ENCODE data around the gene KCNQ2.

The KCNQ2 gene

GRCh38 chr20:63363981-63364561 is 108.4 kb downstream of the KCNQ2 start:
- no peak for DNase-seq
- H3K4me2 ChIP-seq (ENCODE audit: insufficient read depth, low read length): no peak overlapping the region
- no peak overlapping the region for H3K27ac ChIP-seq (ENCODE audit: low read length)
- H2AFZ ChIP-seq (ENCODE audit: low read depth, low read length): no peak overlapping the region
- no peak for ATAC-seq (ENCODE audit: insufficient read depth, low read depth)
- H3K4me1 ChIP-seq (ENCODE audit: insufficient read depth, low read length): no peaks in the 10 kb centered on the region
- no peaks in the 10 kb centered on the region for H3K27me3 ChIP-seq (ENCODE audit: insufficient read depth, low read length, poor library complexity)
- no peaks in the 10 kb centered on the region for H3K36me3 ChIP-seq (ENCODE audit: insufficient read depth, low read length)
- TF ChIP-seq CTCF (IDR thresholded peaks at IDR 0.05; ENCODE audit: borderline replicate concordance, extremely low read depth, low read length, poor library complexity, severe bottlenecking) (no peak), EZH2 (IDR thresholded peaks at IDR 0.05; ENCODE audit: borderline replicate concordance, low read depth, low read length, severe bottlenecking) (no peak)
- no peak overlapping the region for H3K9ac ChIP-seq (ENCODE audit: low read depth, low read length)
- H3K79me2 ChIP-seq (ENCODE audit: insufficient read depth, low read length): no peaks in the 10 kb centered on the region
- H4K20me1 ChIP-seq (ENCODE audit: insufficient read depth, low read length): peaks cover 13% of the 10 kb centered on the region; the same call in 1 of the 2 replicates
- H3K9me3 ChIP-seq (ENCODE audit: insufficient read depth, low read length, severe bottlenecking): no peaks in the 10 kb centered on the region
- no peak overlapping the region for H3K4me3 ChIP-seq (ENCODE audit: low read depth in 1 of 2, low read length in 2 of 2)

DNA sequence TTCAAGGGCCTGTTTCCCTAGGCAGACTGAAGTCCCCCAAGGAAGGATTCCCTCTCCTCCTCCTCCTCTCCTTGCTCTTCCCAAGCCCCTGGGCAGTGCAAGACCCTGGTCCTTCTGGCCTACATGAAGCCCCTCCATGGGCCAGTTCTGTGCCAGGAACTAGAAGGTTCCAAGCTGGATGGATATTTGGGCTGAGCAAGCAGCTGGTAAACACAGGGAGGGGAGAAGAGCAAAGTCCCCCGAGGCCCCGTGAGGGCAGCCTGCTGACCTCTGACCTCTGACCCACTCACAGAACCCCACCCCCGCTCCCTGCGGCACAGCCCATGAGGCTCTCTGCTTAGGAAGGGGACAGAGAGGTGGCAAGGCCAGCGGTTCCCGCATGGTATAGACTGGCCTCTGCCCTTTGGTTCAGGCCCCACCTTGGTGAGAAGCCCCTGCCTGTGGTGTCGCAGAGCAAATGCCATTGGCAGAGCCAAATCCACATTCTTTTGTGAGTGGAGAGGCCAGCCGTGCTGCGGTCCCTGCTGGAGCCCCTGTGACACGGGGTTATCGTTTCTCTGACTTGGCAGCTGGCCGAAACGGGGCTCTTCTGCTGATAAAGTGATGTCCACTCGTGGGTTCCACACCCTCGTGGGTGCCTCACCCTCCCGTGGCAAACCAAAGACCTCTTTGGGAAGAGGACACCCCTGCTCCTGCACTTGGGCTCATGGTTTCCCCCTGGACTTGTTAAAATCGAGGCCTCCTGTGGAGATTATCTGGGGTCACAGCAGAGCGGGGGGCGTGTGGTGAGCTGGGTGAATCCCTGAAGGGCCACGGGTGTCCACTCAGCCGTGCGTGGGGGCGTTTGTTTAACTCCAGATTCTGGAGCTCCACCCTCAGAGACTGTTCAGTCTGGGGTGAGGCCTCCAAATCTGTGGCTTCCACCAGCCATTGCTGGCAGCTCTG is 109.2 kb downstream of the KCNQ2 start:
- no peak overlapping the region for H2AFZ ChIP-seq (ENCODE audit: low read depth, low read length)
- no peak overlapping the region for H3K4me2 ChIP-seq (ENCODE audit: insufficient read depth, low read length)
- no peak overlapping the region for H3K27ac ChIP-seq (ENCODE audit: low read length)
- no peak overlapping the region for H3K9ac ChIP-seq (ENCODE audit: low read depth, low read length)
- no peaks in the 10 kb centered on the region for H3K9me3 ChIP-seq (ENCODE audit: insufficient read depth, low read length, severe bottlenecking)
- no peaks in the 10 kb centered on the region for H3K4me1 ChIP-seq (ENCODE audit: insufficient read depth, low read length)
- no peaks in the 10 kb centered on the region for H3K27me3 ChIP-seq (ENCODE audit: insufficient read depth, low read length, poor library complexity)
- no peak for TF ChIP-seq CTCF (IDR thresholded peaks at IDR 0.05; ENCODE audit: borderline replicate concordance, extremely low read depth, low read length, poor library complexity, severe bottlenecking)
- no peak for TF ChIP-seq EZH2 (IDR thresholded peaks at IDR 0.05; ENCODE audit: borderline replicate concordance, low read depth, low read length, severe bottlenecking)
- peaks cover 13% of the 10 kb centered on the region; the same call in 1 of the 2 replicates for H4K20me1 ChIP-seq (ENCODE audit: insufficient read depth, low read length)
- H3K4me3 ChIP-seq (ENCODE audit: low read depth in 1 of 2, low read length in 2 of 2): no peak overlapping the region
- no peaks in the 10 kb centered on the region for H3K79me2 ChIP-seq (ENCODE audit: insufficient read depth, low read length)
- no peak for DNase-seq
- H3K36me3 ChIP-seq (ENCODE audit: insufficient read depth, low read length): no peaks in the 10 kb centered on the region
- no peak for ATAC-seq (ENCODE audit: insufficient read depth, low read depth)

- no peaks in the 10 kb centered on the region for H3K27me3 ChIP-seq (ENCODE audit: insufficient read depth, low read length, poor library complexity)
- peaks cover 13% of the 10 kb centered on the region; the same call in 1 of the 2 replicates for H4K20me1 ChIP-seq (ENCODE audit: insufficient read depth, low read length)
- no peak for DNase-seq
- H3K4me3 ChIP-seq (ENCODE audit: low read depth in 1 of 2, low read length in 2 of 2): no peak overlapping the region
- H3K36me3 ChIP-seq (ENCODE audit: insufficient read depth, low read length): no peaks in the 10 kb centered on the region
- H3K9ac ChIP-seq (ENCODE audit: low read depth, low read length): no peak overlapping the region
- no peaks in the 10 kb centered on the region for H3K79me2 ChIP-seq (ENCODE audit: insufficient read depth, low read length)
- H3K9me3 ChIP-seq (ENCODE audit: insufficient read depth, low read length, severe bottlenecking): no peaks in the 10 kb centered on the region
- no peak for ATAC-seq (ENCODE audit: insufficient read depth, low read depth)
- no peak overlapping the region for H3K27ac ChIP-seq (ENCODE audit: low read length)
- TF ChIP-seq EZH2 (IDR thresholded peaks at IDR 0.05; ENCODE audit: borderline replicate concordance, low read depth, low read length, severe bottlenecking) (no peak), CTCF (IDR thresholded peaks at IDR 0.05; ENCODE audit: borderline replicate concordance, extremely low read depth, low read length, poor library complexity, severe bottlenecking) (no peak)
- H3K4me1 ChIP-seq (ENCODE audit: insufficient read depth, low read length): no peaks in the 10 kb centered on the region
- no peak overlapping the region for H2AFZ ChIP-seq (ENCODE audit: low read depth, low read length)
- no peak overlapping the region for H3K4me2 ChIP-seq (ENCODE audit: insufficient read depth, low read length)
Measured at GRCh38 chr20:63362436-63363009, 109.9 kb downstream of the KCNQ2 start.

Measured in DND-41 (cell line).